Lower leg skin (tissue), 4 donors: ENCODE data around the gene NOS3. TPM values are rescaled to one million over a fixed set of nuclear protein-coding genes. Genes with fewer than 3 reads are reported as not detected.

ENCODE experiments used
- DNase-seq, 2 donors: peaks; one replicate each; pipeline ENCODE4 v3.0.0-alpha.2; 2019; ENCODE audit warnings: low spot score in 2 of 2
- H3K4me3 ChIP-seq: fragments of 200-600 bp; sonication (generic); 2 replicates; pipeline ENCODE4 v1.5.1; 2017; ENCODE audit warnings: mild to moderate bottlenecking, low read depth; ENCODE audit not compliant: poor library complexity, severe bottlenecking
- CTCF ChIP-seq, 3 donors: fragments of 450-650 bp; IDR thresholded peaks; one replicate each; pipeline ENCODE4 v1.5.1; 2016; ENCODE audit warnings: antibody characterized with exemption in 3 of 3, mild to moderate bottlenecking in 3 of 3, moderate library complexity in 2 of 3
- POLR2A ChIP-seq, 2 donors: fragments of 450-650 bp; IDR thresholded peaks; one replicate each; pipeline ENCODE4 v1.6.1; 2016 to 2017; ENCODE audit warnings: antibody characterized with exemption in 2 of 2, mild to moderate bottlenecking in 1 of 2, moderate library complexity in 1 of 2
- WGBS, 2 donors: methylation state at CpG; one replicate each; pipeline ENCODE4 v1.1.5; 2018; 5-methylcytosine and 5-hydroxymethylcytosine counted together
- intact Hi-C: fragments of 100-400 bp; cut with DNase I; formaldehyde crosslinking; loops from one replicate; pipeline ENCODE4 v1.15.0; 2023; ENCODE audit warnings: low total_unique reads
- total RNA-seq, 4 donors: library from RNA; depleted of rRNA; stranded (reverse); fragments of >200 nt; gene quantifications; one replicate each; pipeline ENCODE4 v1.1.0, GENCODE V29; 2016

NOS3 gene
- total RNA-seq, 4 donors from 2014 or later, result 4.0 to 8.9 (median 5.8) TPM

- WGBS, 2 donors, result 72 to 74% methylated on average over 12 of the region's 12 CpGs
- no peak for DNase-seq
- H3K4me3 ChIP-seq, result no peak overlapping the region
- intact Hi-C loops, result no loop called here
- no peak for TF ChIP-seq CTCF (IDR thresholded peaks at IDR 0.05)
- TF ChIP-seq POLR2A (IDR thresholded peaks at IDR 0.05), result no peak
Measured at GRCh38 chr7:151003572-151003971, 12.8 kb downstream of the NOS3 start.

- H3K4me3 ChIP-seq, result no peak overlapping the region
- no peak for DNase-seq
- intact Hi-C loops, result no loop called here
- WGBS, 2 donors, result 67 to 69% methylated on average over 9 of the region's 9 CpGs
- TF ChIP-seq CTCF (IDR thresholded peaks at IDR 0.05) (no peak), POLR2A (IDR thresholded peaks at IDR 0.05) (no peak)
Measured at GRCh38 chr7:151005566-151005965, 14.7 kb downstream of the NOS3 start.

DNA sequence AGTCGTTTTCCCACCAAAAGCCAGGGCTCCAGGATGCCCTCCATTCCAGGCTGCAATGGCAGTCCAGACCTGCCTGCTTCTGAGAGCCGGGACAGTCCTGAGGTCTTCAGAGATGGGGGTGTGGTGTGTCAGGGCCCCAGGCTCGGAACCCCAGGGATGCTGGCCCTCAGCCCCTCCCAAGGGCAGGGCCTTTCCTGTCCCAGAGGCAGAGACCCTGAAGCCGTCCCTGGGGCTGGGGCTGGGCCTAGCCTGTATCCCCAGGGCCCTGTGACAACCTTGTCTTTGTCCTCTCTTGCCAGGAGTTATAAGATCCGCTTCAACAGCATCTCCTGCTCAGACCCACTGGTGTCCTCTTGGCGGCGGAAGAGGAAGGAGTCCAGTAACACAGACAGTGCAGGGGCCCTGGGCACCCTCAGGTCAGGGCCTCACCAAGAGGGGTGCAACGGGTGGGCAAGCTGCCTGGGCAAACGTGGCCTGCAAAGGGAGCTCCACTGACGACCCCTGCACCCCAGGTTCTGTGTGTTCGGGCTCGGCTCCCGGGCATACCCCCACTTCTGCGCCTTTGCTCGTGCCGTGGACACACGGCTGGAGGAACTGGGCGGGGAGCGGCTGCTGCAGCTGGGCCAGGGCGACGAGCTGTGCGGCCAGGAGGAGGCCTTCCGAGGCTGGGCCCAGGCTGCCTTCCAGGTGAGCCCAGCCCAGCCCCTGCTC, 15.9 kb downstream of the NOS3 start:
- whole genome bisulfite sequencing, 2 donors, result 75 to 76% methylated on average over 18 to 23 of the region's 23 CpGs
- intact Hi-C loops, result no loop called here

GRCh38 chr7:151007469-151007898, 16.7 kb downstream of the NOS3 start:
- DNase-seq, result no peak
- TF ChIP-seq POLR2A (IDR thresholded peaks at IDR 0.05), result no peak
- TF ChIP-seq CTCF (IDR thresholded peaks at IDR 0.05), result no peak
- intact Hi-C loops, result no loop called here
- no peak overlapping the region for H3K4me3 ChIP-seq
- WGBS, 2 donors, result 73 to 88% methylated on average over 7 of the region's 7 CpGs

More for the DNA sequence above, 15.9 kb downstream of the NOS3 start:
- DNase-seq, result no peak
- TF ChIP-seq CTCF (IDR thresholded peaks at IDR 0.05) (no peak), POLR2A (IDR thresholded peaks at IDR 0.05) (no peak)
- no peak overlapping the region for H3K4me3 ChIP-seq

- intact Hi-C loops, result no loop called here
- no peak overlapping the region for H3K4me3 ChIP-seq
- DNase-seq, result no peak
- 33 to 45% methylated on average over 11 of the region's 11 CpGs for WGBS, 2 donors
- TF ChIP-seq CTCF (IDR thresholded peaks at IDR 0.05) (no peak), POLR2A (IDR thresholded peaks at IDR 0.05) (no peak)
Measured at GRCh38 chr7:151008143-151008510, 17.3 kb downstream of the NOS3 start.
